OCI-LY7 (cell line): ENCODE measurements around the gene RBM47. TPM values are rescaled to one million over a fixed set of nuclear protein-coding genes. Genes with fewer than 3 reads are reported as not detected.
A peak's percentile ranks its signal among the peaks of the same experiment; 100 is the strongest.

ENCODE experiments used
- BruUV-seq: library from RNA; stranded (reverse); fragments of 400-500 nt; replicated peaks from 2 replicates; lab custom pipeline; 2021; lab: Mats Ljungman, UMichigan
- CTCF ChIA-PET: fragments of 300-600 bp; sonication (Branson Sonifier 250); formaldehyde crosslinking; loops from one replicate; lab custom pipeline; 2022; ENCODE audit warnings: antibody characterized with exemption; ENCODE audit not compliant: unreplicated experiment; lab: Charles Lee
- POLR2A ChIA-PET: fragments of 300-600 bp; sonication (Branson Sonifier 250); formaldehyde crosslinking; loops from one replicate; lab custom pipeline; 2022; ENCODE audit warnings: antibody characterized with exemption; lab: Charles Lee
- DNase-seq: peaks from one replicate; pipeline ENCODE4 v3.0.0-alpha.2; 2015; ENCODE audit warnings: low spot score
- H2AFZ ChIP-seq: fragments of 200-600 bp; sonication (generic), shearing (Covaris generic); 2 replicates; pipeline ENCODE4 v1.6.1; 2014; ENCODE audit warnings: mild to moderate bottlenecking, antibody characterized with exemption, low read length, moderate library complexity
- H3K27ac ChIP-seq: fragments of 200-600 bp; sonication (generic); 2 replicates; pipeline ENCODE4 v1.5.1; 2014; ENCODE audit warnings: mixed run types, low read depth, mild to moderate bottlenecking, moderate library complexity, low read length, inconsistent platforms; ENCODE audit not compliant: poor library complexity, severe bottlenecking
- H3K36me3 ChIP-seq: fragments of 200-600 bp; sonication (generic); 2 replicates; pipeline ENCODE4 v1.6.1; 2014; ENCODE audit warnings: mild to moderate bottlenecking, antibody characterized with exemption, low read length, moderate library complexity, mixed read lengths; ENCODE audit not compliant: insufficient read depth
- H3K4me1 ChIP-seq: fragments of 200-600 bp; sonication (generic); 2 replicates; pipeline ENCODE4 v1.5.1; 2014; ENCODE audit warnings: mild to moderate bottlenecking, low read length; ENCODE audit not compliant: insufficient read depth, poor library complexity, severe bottlenecking
- H3K4me2 ChIP-seq: fragments of 200-600 bp; sonication (generic); 2 replicates; pipeline ENCODE4 v1.6.1; 2014; ENCODE audit warnings: mild to moderate bottlenecking, low read length
- H3K4me3 ChIP-seq: fragments of 200-600 bp; sonication (generic); 2 replicates; pipeline ENCODE4 v1.5.1; 2014; ENCODE audit warnings: mild to moderate bottlenecking, low read depth, low read length; ENCODE audit not compliant: poor library complexity, severe bottlenecking
- H3K79me2 ChIP-seq: fragments of 200-600 bp; sonication (generic); 2 replicates; pipeline ENCODE4 v1.6.1; 2016; ENCODE audit warnings: low read depth, mild to moderate bottlenecking, low read length, moderate library complexity, mixed read lengths; ENCODE audit not compliant: insufficient read depth
- H3K9me2 ChIP-seq: fragments of 200-600 bp; sonication (generic); 2 replicates; pipeline ENCODE4 v1.6.1; 2016; ENCODE audit warnings: mild to moderate bottlenecking, low read length, mixed read lengths; ENCODE audit not compliant: insufficient read depth
- H3K9me3 ChIP-seq: fragments of 200-600 bp; sonication (generic); 2 replicates; pipeline ENCODE4 v1.6.1; 2014; ENCODE audit warnings: mild to moderate bottlenecking, mixed run types, low read length, mixed read lengths
- H4K20me1 ChIP-seq: fragments of 200-600 bp; sonication (generic); 2 replicates; pipeline ENCODE4 v1.6.1; 2014; ENCODE audit warnings: mild to moderate bottlenecking, antibody characterized with exemption, low read length, moderate library complexity, mixed read lengths; ENCODE audit not compliant: insufficient read depth
- EZH2phosphoT487 ChIP-seq: fragments of 200-600 bp; sonication (generic); IDR thresholded peaks from 2 replicates; pipeline ENCODE4 v1.6.1; 2018; ENCODE audit warnings: low read depth, borderline replicate concordance, mild to moderate bottlenecking, mixed run types, antibody characterized with exemption, low read length, moderate library complexity, mixed read lengths
- intact Hi-C: fragments of 100-400 bp; cut with micrococcal nuclease; formaldehyde crosslinking; loops from one replicate; pipeline ENCODE4 v1.10.0; 2022; ENCODE audit not compliant: unreplicated experiment
- total RNA-seq, 2 experiments: library from RNA; depleted of rRNA in 1 of 2; stranded (reverse); fragments of >200 nt in 1 of 2; shearing (Covaris generic) in 1 of 2; gene quantifications; 2 replicates each; pipeline ENCODE4 v1.2.3, GENCODE V29; 2014 to 2022
- TF ChIP-seq, protein P1 (sequence below): fragments of 200-600 bp; sonication (generic); conservative IDR thresholded peaks from 2 replicates; pipeline ENCODE4 v1.5.1; 2014; ENCODE audit warnings: mild to moderate bottlenecking, antibody characterized with exemption, low read length, moderate library complexity, mixed read lengths

Gene RBM47
- total RNA-seq, 2 experiments from 2014 or later = 5.3 to 14.2 TPM

DNA sequence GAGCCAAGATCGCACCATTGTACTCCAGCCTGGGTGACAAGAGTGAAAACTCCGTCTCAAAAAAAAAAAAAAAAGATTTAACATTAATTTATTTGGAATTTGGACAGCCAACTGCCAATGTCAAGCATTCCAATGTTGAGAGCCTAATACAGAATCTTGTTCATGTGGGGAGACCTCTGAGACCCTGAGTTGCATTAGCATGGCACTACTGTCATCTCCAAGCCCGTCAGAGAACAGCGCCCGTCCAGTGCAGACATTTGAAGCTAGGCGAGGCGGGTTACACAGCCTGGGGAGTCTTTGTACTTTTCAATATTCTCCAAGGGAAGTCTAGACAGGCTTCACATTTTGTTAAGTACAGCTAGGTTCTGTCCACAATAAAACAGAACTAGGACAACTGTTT lies 167.8 kb downstream of the RBM47 start:
- H3K9me2 ChIP-seq = no peaks in the 10 kb centered on the region
- H3K27ac ChIP-seq = no peak overlapping the region
- no peak for DNase-seq
- no TSS peak for BruUV-seq
- H3K4me1 ChIP-seq = peaks cover 30% of the 10 kb centered on the region
- intact Hi-C loops = no loop called here
- no peaks in the 10 kb centered on the region for H3K79me2 ChIP-seq
- H3K9me3 ChIP-seq = no peaks in the 10 kb centered on the region
- 0 out of 2 replicates have a peak overlapping the region, but pooled peaks have one; percentile 27 for H3K4me2 ChIP-seq
- no peak overlapping the region for H3K4me3 ChIP-seq
- TF ChIP-seq EZH2phosphoT487 = no peak
- TF ChIP-seq, protein P1, sequence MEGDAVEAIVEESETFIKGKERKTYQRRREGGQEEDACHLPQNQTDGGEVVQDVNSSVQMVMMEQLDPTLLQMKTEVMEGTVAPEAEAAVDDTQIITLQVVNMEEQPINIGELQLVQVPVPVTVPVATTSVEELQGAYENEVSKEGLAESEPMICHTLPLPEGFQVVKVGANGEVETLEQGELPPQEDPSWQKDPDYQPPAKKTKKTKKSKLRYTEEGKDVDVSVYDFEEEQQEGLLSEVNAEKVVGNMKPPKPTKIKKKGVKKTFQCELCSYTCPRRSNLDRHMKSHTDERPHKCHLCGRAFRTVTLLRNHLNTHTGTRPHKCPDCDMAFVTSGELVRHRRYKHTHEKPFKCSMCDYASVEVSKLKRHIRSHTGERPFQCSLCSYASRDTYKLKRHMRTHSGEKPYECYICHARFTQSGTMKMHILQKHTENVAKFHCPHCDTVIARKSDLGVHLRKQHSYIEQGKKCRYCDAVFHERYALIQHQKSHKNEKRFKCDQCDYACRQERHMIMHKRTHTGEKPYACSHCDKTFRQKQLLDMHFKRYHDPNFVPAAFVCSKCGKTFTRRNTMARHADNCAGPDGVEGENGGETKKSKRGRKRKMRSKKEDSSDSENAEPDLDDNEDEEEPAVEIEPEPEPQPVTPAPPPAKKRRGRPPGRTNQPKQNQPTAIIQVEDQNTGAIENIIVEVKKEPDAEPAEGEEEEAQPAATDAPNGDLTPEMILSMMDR = no peak
- ChIA-PET POLR2A (interaction anchor here (1.1 to 1.5 kb wide), 3 partner anchors 9 to 14 kb away, joined by 3 to 4 read pairs (median 3); no protein-coding TSS in a partner anchor), CTCF (no interaction called here)
- no peaks in the 10 kb centered on the region for H4K20me1 ChIP-seq
- H3K36me3 ChIP-seq = peaks cover 14% of the 10 kb centered on the region
- no peak overlapping the region for H2AFZ ChIP-seq

DNA sequence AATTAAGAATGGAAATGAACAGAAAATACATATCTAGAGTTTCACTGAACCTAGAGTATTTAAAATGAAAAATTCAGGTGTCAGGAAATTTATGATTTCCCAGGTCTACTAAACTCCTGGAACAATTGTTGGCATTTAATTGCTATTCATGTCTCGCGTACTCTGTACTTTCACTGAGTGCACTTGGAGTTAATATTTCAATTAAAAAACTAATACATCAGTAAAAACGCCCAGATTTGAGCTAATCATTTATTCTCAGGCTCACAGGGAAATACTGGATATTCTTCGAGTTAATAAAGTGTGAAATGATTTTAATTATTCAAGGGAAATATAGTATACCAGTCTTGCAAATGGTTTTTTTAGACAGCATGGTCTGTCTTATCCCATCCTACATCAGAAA lies 168.6 kb downstream of the RBM47 start:
- no TSS peak for BruUV-seq
- Histone ChIP-seq H3K4me2 (no peak overlapping the region), H3K4me3 (no peak overlapping the region), H3K36me3 (peaks cover 14% of the 10 kb centered on the region), H3K9me3 (no peaks in the 10 kb centered on the region), H3K27ac (no peak overlapping the region), H3K4me1 (peaks cover 30% of the 10 kb centered on the region), H3K79me2 (no peaks in the 10 kb centered on the region), H3K9me2 (no peaks in the 10 kb centered on the region), H2AFZ (no peak overlapping the region), H4K20me1 (no peaks in the 10 kb centered on the region)
- no peak for TF ChIP-seq EZH2phosphoT487
- CTCF ChIA-PET = no interaction called here
- POLR2A ChIA-PET = interaction anchor here (0.6 kb wide), 1 partner anchor 751 kb away, joined by 3 read pairs; no protein-coding TSS in a partner anchor
- no peak for DNase-seq
- intact Hi-C loops = no loop called here

DNA sequence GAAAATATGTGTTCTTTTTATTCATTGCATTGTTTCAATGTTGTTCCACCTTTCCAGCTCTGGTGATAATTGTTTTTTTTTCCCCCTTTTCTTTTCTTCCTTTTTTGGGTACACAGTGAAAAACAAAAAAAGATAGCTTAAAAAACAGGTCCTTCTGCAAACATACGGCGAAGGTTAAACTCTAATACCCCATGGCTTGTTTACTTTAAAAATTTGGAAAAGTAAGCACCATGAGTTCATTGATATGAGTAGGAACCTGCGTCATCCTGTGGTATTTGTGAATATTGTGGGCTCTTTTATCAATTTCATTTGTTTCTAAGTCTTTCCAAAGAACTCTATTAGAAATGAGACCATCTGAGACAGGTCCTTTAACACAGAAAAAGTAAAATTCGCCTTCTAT lies 171.0 kb downstream of the RBM47 start:
- Histone ChIP-seq H3K4me2 (no peak overlapping the region), H4K20me1 (no peaks in the 10 kb centered on the region), H3K27ac (no peak overlapping the region), H3K36me3 (no peaks in the 10 kb centered on the region; the same call in 1 of the 2 replicates), H2AFZ (no peak overlapping the region), H3K9me3 (no peaks in the 10 kb centered on the region), H3K4me3 (no peak overlapping the region), H3K79me2 (no peaks in the 10 kb centered on the region), H3K9me2 (no peaks in the 10 kb centered on the region), H3K4me1 (peaks cover 19% of the 10 kb centered on the region)
- intact Hi-C loops = no loop called here
- DNase-seq = no peak
- ChIA-PET CTCF (no interaction called here), POLR2A (interaction anchor here (0.6 to 1.9 kb wide), 8 partner anchors 8 to 79 kb away, joined by 3 to 11 read pairs (median 3); no protein-coding TSS in a partner anchor)
- no TSS peak for BruUV-seq
- no peak for TF ChIP-seq EZH2phosphoT487
- TF ChIP-seq, protein P1 = no peak
